Activated naive CD4-positive, alpha-beta T cell treated with Interleukin-2 at 50 U/mL for 16 hours (primary cell): ENCODE data around the gene CDK9.

Experiments used
- DNase-seq: peaks from one replicate; pipeline ENCODE4 v3.0.0-alpha.2; 2020

The CDK9 gene

GRCh38 chr9:127762111-127762676, 23.6 kb upstream of the CDK9 start:
- no peak for DNase-seq

- DNase-seq, result peak; percentile 40
Observed at GRCh38 chr9:127763918-127764384, 21.9 kb upstream of the CDK9 start.

- no peak for DNase-seq
Observed at GRCh38 chr9:127765418-127765817, 20.4 kb upstream of the CDK9 start.

GRCh38 chr9:127767410-127767809, 18.4 kb upstream of the CDK9 start:
- no peak for DNase-seq

GRCh38 chr9:127767909-127768331, 17.9 kb upstream of the CDK9 start:
- DNase-seq, result no peak

GRCh38 chr9:127768698-127769097, 17.1 kb upstream of the CDK9 start:
- no peak for DNase-seq

GRCh38 chr9:127769101-127769500, 16.7 kb upstream of the CDK9 start:
- DNase-seq, result no peak

- no peak for DNase-seq
Observed at GRCh38 chr9:127769929-127770582, 15.8 kb upstream of the CDK9 start.

- DNase-seq, result no peak
Observed at GRCh38 chr9:127770583-127770904, 15.3 kb upstream of the CDK9 start.

GRCh38 chr9:127770905-127771569, 14.8 kb upstream of the CDK9 start:
- peak; percentile 97 for DNase-seq

- no peak for DNase-seq
Observed at GRCh38 chr9:127771570-127772189, 14.2 kb upstream of the CDK9 start.

- no peak for DNase-seq
Observed at GRCh38 chr9:127772603-127773002, 13.2 kb upstream of the CDK9 start.

- DNase-seq, result no peak
Observed at GRCh38 chr9:127773272-127773671, 12.6 kb upstream of the CDK9 start.

GRCh38 chr9:127773981-127774380, 11.9 kb upstream of the CDK9 start:
- no peak for DNase-seq

GRCh38 chr9:127776195-127776923, 9.5 kb upstream of the CDK9 start:
- peak; percentile 77 for DNase-seq

- peak; percentile 24 for DNase-seq
Observed at GRCh38 chr9:127776924-127777289, 8.9 kb upstream of the CDK9 start.

- DNase-seq, result no peak
Observed at GRCh38 chr9:127777368-127777980, 8.4 kb upstream of the CDK9 start.

- peak; percentile 62 for DNase-seq
Observed at GRCh38 chr9:127778280-127779135, 7.3 kb upstream of the CDK9 start, which contains the start of gene SH2D3C. TSS of gene SH2D3C (minus strand) at chr9:127778666. CDS start at chr9:127778627, 39 bp downstream.

- peak; percentile 74 for DNase-seq
Observed at GRCh38 chr9:127779136-127779981, 6.5 kb upstream of the CDK9 start.

GRCh38 chr9:127780126-127780885, 5.5 kb upstream of the CDK9 start:
- no peak for DNase-seq
